Measurements from ENCODE around the gene PRKAR1B. TPM values are rescaled to one million over a fixed set of nuclear protein-coding genes. Genes with fewer than 3 reads are reported as not detected.

Gene PRKAR1B
- total RNA-seq, 1 donor from 2014 or later: 14.2 TPM

DNA sequence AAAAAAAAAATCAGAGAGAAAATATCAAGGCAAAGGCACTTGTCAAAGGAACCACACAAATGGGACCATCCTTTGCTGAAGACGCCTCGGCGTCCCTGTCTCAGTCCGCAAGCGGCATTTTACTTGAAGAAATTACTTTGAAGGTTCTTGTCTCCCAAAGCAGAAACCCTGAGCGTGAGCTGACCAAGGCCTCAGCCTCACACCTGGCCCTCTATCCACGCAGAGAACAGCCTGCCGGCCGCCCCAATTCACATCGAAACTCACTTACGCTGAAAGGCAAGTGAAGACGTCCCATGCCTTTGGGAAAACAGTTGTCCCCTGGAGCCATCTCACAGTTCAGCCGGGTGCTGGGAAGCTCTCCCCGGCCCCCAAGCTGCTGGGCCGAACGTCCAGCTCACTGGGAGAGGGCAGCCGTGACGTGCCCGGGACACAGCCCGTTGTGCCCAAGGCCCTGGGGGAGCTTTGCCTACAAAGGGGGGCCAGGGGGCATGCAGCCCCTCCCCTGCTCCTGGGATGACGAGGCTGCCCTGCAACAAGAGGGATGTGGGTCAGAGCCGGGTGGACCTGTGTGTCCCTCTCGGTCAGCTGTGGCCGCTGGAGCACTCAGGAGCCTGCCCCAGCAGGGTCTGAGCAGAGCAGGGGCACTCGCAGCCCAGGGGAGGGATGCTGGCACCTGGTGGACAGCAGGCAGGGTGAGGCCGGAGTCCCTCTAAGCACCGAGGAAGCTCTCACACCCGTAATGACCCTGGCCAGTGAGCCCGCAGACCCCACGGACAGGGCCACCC lies 157.8 kb downstream of the PRKAR1B start:
- H3K9me3 ChIP-seq (replicated peaks): no peaks in the 10 kb centered on the region
- peaks cover 34% of the 10 kb centered on the region for H3K4me1 ChIP-seq
- no peak for DNase-seq
- TF ChIP-seq, protein P1, sequence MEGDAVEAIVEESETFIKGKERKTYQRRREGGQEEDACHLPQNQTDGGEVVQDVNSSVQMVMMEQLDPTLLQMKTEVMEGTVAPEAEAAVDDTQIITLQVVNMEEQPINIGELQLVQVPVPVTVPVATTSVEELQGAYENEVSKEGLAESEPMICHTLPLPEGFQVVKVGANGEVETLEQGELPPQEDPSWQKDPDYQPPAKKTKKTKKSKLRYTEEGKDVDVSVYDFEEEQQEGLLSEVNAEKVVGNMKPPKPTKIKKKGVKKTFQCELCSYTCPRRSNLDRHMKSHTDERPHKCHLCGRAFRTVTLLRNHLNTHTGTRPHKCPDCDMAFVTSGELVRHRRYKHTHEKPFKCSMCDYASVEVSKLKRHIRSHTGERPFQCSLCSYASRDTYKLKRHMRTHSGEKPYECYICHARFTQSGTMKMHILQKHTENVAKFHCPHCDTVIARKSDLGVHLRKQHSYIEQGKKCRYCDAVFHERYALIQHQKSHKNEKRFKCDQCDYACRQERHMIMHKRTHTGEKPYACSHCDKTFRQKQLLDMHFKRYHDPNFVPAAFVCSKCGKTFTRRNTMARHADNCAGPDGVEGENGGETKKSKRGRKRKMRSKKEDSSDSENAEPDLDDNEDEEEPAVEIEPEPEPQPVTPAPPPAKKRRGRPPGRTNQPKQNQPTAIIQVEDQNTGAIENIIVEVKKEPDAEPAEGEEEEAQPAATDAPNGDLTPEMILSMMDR (IDR thresholded peaks at IDR 0.05; ENCODE audit: borderline replicate concordance): no peak
- H3K27me3 ChIP-seq (ENCODE audit: low read depth): no peaks in the 10 kb centered on the region
- intact Hi-C loops (cut with micrococcal nuclease): no loop called here
- H3K4me3 ChIP-seq: peak overlapping the region; percentile 24
- H3K36me3 ChIP-seq: no peaks in the 10 kb centered on the region
- no peak overlapping the region for H3K27ac ChIP-seq (replicated peaks)

GRCh38 chr7:568031-568951 lies 158.8 kb downstream of the PRKAR1B start:
- intact Hi-C loops (cut with micrococcal nuclease): no loop called here
- Histone ChIP-seq H3K36me3 (no peaks in the 10 kb centered on the region), H3K27me3 (ENCODE audit: low read depth) (no peaks in the 10 kb centered on the region), H3K9me3 (replicated peaks) (no peaks in the 10 kb centered on the region), H3K27ac (replicated peaks) (peak overlapping the region; percentile 64), H3K4me3 (peak overlapping the region; percentile 24), H3K4me1 (peaks cover 34% of the 10 kb centered on the region)
- TF ChIP-seq, protein P1 (IDR thresholded peaks at IDR 0.05; ENCODE audit: borderline replicate concordance): no peak
- peak; percentile 38 for DNase-seq

DNA sequence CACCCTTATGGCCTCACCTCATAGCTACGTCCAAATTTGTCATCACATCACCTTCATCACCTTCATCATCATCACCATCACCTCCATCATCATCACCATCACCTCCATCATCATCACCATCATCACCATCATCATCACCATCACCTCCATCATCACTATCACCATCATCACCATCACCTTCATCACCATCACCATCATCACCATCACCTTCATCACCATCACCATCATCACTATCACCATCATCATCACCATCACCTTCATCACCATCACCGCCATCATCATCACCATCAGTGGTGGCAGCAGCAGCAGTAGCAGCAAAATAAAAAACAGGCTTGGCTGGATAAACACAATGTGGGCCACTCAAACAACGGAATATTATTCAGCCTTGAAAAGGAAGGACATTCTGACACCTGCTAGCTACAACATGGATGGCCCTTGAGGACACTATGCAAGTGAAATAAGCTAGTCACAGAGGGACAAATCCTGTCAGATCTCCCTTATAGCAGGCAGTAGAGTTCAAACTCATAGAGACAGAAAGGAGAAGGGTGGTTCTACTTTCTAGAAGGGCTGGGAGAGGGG lies 159.7 kb downstream of the PRKAR1B start:
- TF ChIP-seq, protein P1 (IDR thresholded peaks at IDR 0.05; ENCODE audit: borderline replicate concordance): no peak
- Histone ChIP-seq H3K36me3 (no peaks in the 10 kb centered on the region), H3K4me1 (peaks cover 34% of the 10 kb centered on the region), H3K9me3 (replicated peaks) (no peaks in the 10 kb centered on the region), H3K27ac (replicated peaks) (no peak overlapping the region), H3K27me3 (ENCODE audit: low read depth) (no peaks in the 10 kb centered on the region), H3K4me3 (no peak overlapping the region)
- DNase-seq: no peak
- intact Hi-C loops (cut with micrococcal nuclease): no loop called here

DNA sequence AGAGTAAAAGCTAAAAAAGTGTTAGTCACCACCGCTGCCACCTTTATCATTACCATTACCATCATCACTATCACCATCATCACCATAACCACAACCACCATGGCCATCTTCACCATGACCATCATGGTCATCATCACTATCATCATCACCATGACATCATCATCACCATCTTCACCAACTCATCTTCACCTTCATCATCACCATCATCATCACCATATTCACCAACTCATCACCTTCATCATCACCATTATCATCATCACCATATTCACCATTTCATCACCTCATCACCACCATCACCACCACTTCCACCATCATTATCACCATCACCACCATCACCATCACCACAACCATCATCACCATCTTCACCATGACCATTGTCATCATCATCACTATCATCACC lies 161.0 kb downstream of the PRKAR1B start:
- Histone ChIP-seq H3K27ac (replicated peaks) (no peak overlapping the region), H3K4me1 (peaks cover 34% of the 10 kb centered on the region), H3K36me3 (no peaks in the 10 kb centered on the region), H3K9me3 (replicated peaks) (no peaks in the 10 kb centered on the region), H3K4me3 (no peak overlapping the region), H3K27me3 (ENCODE audit: low read depth) (no peaks in the 10 kb centered on the region)
- intact Hi-C loops (cut with micrococcal nuclease): no loop called here
- DNase-seq: no peak
- TF ChIP-seq, protein P1 (IDR thresholded peaks at IDR 0.05; ENCODE audit: borderline replicate concordance): no peak

- no peak overlapping the region for H3K4me3 ChIP-seq
- H3K36me3 ChIP-seq: no peaks in the 10 kb centered on the region
- H3K4me1 ChIP-seq: peaks cover 33% of the 10 kb centered on the region
- TF ChIP-seq, protein P1 (IDR thresholded peaks at IDR 0.05; ENCODE audit: borderline replicate concordance): no peak
- no peak overlapping the region for H3K27ac ChIP-seq (replicated peaks)
- intact Hi-C loops (cut with micrococcal nuclease): no loop called here
- H3K27me3 ChIP-seq (ENCODE audit: low read depth): no peaks in the 10 kb centered on the region
- no peak for DNase-seq
- H3K9me3 ChIP-seq (replicated peaks): no peaks in the 10 kb centered on the region
These were observed 162.8 kb downstream of the PRKAR1B start for GRCh38 chr7:564176-564865.

All from left ventricle myocardium inferior (tissue), 1 donor.